Erythroblast (primary cell): ENCODE measurements around the gene SEC14L3.
A peak's percentile ranks its signal among the peaks of the same experiment; 100 is the strongest.

Experiments used
- DNase-seq, 2 experiments: peaks; one replicate each; lab custom pipeline; 2025; lab: John Stamatoyannopoulos, UW
- GATA1 ChIP-seq: IDR thresholded peaks from 2 replicates; pipeline ENCODE4 v1.6.1; 2011; ENCODE audit warnings: low read depth, mild to moderate bottlenecking, control low read depth, low read length, moderate library complexity
- POLR2A ChIP-seq: IDR thresholded peaks from 2 replicates; pipeline ENCODE4 v1.6.1; 2011; ENCODE audit warnings: mild to moderate bottlenecking, low read length

Gene SEC14L3

DNA sequence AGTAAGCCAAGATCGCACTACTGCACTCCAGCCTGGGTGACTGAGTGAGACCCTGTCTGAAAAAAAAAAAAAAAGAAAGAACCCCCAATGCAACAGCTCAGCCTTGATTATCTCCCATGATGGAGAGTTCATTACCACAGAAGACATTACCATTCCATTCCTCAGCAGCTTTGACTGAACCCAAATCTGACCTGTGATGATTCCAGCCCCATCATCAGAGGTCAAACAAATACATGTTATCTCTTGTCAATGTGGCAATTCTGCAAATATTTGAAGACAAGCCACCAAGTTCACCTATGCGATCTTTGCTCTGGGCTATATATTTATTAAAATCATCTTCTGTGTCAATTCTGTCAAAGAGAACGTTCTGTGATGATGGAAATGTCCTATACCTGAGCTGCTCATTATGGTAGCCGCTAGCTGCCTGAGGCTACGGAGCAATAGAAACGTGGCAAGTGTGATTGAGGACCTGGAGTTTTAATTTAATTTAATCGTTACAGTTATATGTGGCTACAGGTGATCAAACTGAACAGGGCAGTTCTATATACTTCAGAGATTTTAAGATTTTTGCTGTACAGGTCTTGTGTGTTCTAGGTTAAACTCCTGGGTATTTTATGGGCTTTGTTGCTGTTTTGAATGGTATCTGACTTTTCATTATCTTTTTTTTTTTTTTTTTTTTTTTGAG, 25.8 kb upstream of the SEC14L3 start:
- TF ChIP-seq GATA1 (no peak), POLR2A (no peak)
- DNase-seq: no peak

DNA sequence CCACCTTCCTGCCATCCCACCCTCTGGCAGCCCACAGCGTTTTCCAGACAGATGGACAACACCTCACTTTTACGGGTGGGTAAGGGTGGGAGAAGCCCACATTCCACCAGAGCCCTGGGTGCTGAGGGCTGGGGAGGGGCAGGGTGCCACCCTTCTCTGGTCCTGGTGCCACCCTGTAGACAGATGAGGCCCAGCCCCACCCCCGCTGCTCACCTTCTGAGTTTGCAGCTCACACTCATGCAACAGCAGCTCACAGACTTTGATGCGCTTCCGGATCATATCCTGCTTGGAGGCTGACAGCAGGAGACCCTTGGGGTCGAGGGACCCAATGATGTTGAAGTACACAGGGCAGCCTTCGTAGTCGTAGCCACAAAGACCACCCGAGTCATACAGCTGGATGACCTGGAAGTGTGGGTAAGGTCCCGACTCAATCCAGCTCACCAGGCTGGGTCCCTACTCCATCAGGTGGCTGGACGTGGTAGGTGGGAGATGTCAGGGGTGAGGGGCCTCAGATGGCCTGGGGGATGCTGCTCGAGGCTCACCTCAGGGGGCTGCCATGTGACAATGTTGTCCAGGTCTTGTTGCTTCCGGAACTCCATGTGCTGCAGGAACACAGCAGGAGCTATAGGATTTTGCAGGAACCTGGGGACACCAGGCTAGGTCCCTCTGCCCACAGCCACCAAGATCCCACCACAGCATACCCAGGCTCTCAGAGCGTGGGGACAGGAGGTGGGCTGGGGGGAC, 23.4 kb upstream of the SEC14L3 start:
- TF ChIP-seq POLR2A (no peak), GATA1 (no peak)

DNA sequence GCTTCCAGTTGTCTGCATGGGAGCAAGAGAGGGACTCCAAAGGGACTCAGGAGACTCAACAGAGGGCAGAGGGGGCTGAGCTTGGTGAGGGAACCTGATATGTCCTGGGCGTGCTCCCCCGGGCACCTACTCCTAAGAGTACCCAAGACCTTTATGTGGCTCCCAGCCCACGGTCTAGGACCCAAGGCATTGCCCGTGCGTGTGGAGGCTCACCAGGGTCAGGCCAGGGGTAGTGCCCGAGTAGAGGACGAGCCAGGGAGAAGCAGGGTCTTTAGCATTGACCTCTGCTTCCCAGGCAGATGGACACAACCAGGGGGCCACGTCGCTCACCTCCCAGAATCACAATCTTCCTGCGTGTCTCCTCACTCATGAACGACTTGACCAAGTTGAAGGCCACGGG, 20.3 kb upstream of the SEC14L3 start:
- TF ChIP-seq POLR2A: no peak
- TF ChIP-seq GATA1: no peak
- no peak for DNase-seq

More for the DNA sequence above, 23.4 kb upstream of the SEC14L3 start:
- no peak for DNase-seq

DNA sequence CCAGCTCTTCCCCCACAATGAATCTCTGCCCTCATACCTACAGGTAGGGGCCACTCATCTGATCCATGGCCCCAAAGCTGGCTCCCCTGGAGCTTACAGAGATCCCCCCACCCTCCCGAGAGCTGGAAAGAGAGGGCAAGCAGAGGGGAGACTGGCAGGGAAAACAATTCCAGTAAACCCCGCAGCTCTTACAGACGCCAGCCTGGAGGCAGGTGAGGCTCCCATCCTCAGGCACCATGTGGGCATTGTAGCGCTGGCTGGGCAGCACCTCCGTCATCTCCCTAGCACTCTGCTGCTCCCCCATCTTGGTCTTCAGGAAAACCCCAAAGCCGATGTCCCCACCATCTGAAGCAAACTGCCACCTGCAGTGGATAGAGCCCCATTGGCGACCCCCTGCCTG, 19.6 kb upstream of the SEC14L3 start:
- DNase-seq: no peak
- no peak for TF ChIP-seq POLR2A
- no peak for TF ChIP-seq GATA1

DNA sequence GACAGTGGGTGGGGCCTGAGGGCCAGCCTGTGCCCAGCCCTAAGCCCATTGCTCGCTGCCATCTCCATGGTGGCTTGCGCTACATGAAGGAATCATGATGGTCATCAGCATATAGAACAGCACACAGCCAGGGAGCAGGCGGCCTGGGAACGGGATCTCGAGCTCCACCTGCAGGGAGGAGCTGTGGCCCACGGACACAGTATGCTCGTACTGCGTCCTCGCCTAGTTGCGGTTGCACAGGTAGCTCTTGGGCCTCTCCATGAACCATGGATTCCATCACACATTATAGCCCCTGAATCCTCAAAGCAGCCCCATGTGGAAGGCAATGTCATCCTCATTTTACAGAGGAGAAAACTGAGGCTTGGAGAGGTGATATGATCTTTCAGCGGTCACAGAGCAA, 18.6 kb upstream of the SEC14L3 start:
- no peak for DNase-seq
- TF ChIP-seq POLR2A: no peak
- no peak for TF ChIP-seq GATA1

DNA sequence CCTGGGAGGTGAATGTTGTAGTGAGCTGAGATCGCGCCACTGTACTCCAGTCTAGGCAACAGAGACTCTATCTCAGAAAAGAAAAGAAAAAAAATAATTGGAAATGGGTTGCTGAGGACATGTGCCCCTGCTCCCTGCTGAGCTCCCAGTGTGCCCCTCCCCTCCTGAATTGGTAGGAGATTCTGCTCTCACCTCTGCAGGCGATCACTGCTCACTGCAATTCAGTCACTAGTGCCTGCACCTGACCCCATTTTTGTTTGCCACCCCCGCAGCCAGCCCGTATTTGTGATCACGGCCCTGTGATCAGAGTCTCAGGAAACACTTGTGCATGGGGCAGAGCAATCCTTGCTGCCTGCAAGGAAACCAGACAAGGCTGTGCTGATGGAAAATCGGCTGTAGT, 16.3 kb upstream of the SEC14L3 start:
- TF ChIP-seq POLR2A (no peak), GATA1 (no peak)
- DNase-seq: no peak

DNA sequence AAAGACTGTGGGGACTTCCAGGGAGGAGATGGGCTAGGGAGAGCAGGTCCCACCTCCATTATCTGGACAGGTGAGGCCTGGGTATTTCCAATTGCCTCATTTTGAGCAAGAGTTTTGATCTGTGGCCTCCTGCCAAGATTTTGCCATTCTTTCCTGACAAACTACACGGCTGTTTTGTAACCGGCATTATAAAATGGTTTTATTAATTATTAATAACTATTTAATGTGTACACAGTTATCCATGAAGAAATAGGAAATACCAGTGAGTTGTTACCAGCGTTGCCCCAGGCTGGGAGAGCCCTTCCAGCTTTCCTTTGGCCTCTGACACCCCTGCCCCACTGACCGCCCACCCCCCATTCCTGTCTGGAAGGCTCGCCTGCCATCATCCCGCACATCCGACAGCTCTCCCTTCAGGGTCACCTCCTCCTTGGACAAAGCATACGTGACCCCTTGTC, 14.9 kb upstream of the SEC14L3 start:
- DNase-seq: no peak
- TF ChIP-seq POLR2A (no peak), GATA1 (no peak)

DNA sequence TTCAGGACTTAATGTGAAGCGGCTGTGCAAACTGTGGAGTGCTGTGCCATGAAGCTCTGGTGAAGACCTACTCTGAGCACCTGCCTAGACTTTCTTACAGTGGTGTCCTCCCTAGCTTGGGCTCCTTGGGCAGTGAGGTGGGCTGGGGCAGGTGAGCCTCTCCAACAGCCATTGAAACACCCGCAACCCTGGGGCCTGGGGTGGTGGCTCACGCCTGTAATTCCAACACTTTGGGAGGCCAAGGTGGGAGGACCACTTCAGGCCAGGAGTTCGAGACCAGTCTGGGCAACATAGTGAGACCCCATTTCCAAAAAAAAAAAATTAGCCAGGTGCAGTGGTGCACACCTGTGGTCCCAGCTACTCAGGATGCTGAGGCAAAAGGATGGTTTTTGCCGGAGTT, 14.3 kb upstream of the SEC14L3 start:
- TF ChIP-seq POLR2A (no peak), GATA1 (no peak)
- DNase-seq: no peak

DNA sequence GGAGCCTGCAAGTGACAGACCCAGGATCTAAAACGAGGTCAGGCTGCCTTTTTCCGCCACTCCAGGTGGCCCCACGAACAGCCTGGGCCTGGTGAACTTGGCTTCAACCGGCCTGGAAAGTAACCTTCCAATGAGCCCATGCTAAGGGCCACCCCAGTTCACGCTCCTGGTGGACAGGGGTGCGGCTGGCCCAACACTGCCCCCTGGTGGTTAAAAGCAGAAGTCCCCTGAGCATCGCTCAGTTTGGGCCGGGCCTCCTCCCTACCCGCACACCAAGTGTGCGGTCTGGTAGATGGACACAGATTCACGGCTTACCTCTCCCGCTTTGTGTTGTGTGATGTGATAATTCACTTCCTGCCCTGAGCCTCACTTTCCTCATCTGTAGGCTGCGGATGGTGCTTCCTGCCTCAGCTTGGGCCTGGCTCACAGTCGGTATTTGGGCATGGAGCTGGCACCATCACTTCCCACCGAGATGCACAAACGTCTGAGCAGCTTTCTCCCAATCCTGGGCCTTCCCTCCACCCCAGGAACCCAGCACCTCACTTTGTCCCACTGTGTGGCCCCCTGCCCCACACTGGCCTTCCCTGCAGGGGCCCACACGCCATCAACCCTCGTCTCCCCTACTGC, 13.7 kb upstream of the SEC14L3 start:
- DNase-seq: peak; percentile 84 to 89
- TF ChIP-seq POLR2A: peak; percentile 45
- TF ChIP-seq GATA1: no peak

DNA sequence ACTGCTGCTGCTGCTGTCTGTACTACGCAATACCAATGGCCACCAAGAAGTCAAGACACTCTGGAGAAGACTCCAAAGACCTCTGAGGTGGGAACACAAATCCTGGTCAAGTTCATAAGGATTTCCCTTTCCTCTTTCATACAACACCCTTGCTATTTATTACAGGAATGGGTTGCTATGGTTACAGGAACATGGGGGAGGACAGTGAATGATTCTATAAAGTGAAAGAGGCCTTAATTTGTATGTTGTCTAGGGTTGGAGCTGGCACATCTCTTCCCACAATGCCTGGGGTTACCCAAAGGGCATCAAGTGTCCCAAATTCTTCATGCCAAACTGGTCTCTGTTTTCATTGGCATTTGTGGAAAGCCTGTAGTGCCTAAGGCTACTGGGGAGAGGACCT, 11.4 kb upstream of the SEC14L3 start:
- no peak for TF ChIP-seq GATA1
- TF ChIP-seq POLR2A: no peak
- DNase-seq: no peak

DNA sequence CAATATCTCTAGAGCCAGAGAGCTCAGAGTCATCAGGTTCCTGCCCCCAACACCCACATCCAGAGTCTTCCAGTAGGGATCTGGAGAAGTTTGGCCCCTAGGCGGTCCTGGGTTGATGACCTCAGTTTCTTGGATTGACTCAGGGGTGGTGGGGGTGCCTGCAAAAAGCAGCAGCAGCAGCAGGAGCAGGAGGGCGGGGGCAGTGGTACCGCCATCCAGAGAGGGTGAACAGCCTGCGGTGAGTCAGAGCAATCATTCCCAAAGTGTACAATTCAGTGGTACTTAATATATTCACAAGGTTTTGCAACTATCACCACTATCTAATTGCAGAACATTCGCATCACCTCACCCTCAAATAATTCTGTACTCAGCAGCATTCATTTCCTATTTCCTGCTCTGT, 9.9 kb upstream of the SEC14L3 start:
- TF ChIP-seq POLR2A: no peak
- TF ChIP-seq GATA1: no peak

DNA sequence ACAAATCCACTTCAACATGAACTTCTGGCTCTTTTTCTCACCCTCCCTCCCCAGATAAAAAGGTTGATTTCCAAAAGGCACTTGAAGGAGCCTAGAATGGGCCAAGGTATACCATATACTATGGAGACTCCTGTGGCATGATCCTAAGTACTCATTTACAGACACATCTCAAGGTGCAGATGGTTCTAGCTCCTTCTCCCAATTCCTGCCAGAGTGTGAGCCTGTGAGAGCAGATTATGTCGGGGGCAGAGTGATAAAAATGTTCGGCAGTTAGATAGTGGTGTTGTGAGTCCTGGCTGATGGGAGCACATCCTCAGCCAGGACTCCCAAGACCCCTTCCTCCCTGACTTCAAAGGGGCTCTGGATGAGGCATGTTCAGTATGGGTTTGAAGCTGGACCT, 8.2 kb upstream of the SEC14L3 start:
- no peak for TF ChIP-seq POLR2A
- TF ChIP-seq GATA1: no peak

More for the DNA sequence above, 9.9 kb upstream of the SEC14L3 start:
- DNase-seq: no peak

DNA sequence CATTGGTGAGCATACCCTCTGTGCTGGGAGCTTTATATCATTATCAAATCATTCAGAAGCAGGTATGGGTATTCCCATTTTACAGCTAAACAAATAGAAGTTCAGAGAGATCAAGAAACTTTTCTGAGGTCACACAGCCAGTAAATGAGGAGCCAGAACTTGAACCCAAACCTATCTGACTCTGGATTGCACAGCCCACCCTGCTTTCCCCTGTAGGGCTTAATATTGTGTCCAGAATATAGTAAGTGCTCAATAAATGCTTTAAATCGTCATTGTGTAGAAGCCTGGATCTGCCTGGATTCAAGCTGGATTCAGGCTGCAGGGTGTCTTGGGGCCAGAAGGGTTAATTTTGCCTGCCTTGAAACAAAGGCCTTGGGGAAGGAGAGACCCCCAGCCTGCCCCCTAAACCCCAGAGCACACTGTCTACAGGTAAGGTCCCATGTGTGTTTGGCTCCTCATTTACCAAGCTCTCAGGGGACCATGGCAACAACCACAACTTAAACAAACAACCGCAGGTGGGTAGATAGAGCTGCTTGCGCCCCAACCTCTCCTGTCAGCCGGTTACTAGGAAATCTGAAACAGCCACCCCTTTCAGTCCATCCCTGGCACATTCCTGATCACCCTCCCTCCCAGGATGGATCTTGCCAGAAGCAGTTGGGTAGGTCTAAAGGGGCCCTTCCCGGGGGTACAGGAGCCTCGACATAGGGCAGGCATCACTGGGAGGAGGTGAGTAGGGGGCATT, 3.0 kb upstream of the SEC14L3 start:
- TF ChIP-seq GATA1 (no peak), POLR2A (no peak)
- DNase-seq: peak in 1 of 2 experiments; percentile 20

More for the DNA sequence above, 8.2 kb upstream of the SEC14L3 start:
- peak; percentile 42 to 80 for DNase-seq
